Measurements from ENCODE around the gene CFAP299. TPM values are rescaled to one million over a fixed set of nuclear protein-coding genes. Genes with fewer than 3 reads are reported as not detected.

The CFAP299 gene
- total RNA-seq, 1 donor: 12.7 TPM

DNA sequence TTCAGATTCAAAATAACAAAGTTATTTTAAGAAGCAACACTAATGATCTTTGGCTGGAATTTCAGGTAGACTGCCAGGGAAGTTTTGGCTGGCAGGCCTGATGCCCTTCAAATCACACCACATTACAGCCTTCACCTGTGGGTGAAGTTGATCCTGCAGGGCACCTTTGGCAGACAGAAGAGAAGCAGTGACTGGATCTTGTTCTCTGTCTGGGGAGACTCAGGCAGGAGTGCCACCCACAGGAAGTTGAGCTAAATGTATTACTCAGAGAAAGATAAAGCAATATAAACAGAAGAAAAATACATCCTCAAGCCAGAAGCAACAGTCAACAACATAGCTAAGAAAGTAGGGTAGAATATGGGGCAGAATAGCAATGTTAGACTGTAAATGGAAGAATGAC lies 12.8 kb upstream of the CFAP299 start:
- DNase-seq (ENCODE audit: low read depth): peak; percentile 70
- TF ChIP-seq, protein P1, sequence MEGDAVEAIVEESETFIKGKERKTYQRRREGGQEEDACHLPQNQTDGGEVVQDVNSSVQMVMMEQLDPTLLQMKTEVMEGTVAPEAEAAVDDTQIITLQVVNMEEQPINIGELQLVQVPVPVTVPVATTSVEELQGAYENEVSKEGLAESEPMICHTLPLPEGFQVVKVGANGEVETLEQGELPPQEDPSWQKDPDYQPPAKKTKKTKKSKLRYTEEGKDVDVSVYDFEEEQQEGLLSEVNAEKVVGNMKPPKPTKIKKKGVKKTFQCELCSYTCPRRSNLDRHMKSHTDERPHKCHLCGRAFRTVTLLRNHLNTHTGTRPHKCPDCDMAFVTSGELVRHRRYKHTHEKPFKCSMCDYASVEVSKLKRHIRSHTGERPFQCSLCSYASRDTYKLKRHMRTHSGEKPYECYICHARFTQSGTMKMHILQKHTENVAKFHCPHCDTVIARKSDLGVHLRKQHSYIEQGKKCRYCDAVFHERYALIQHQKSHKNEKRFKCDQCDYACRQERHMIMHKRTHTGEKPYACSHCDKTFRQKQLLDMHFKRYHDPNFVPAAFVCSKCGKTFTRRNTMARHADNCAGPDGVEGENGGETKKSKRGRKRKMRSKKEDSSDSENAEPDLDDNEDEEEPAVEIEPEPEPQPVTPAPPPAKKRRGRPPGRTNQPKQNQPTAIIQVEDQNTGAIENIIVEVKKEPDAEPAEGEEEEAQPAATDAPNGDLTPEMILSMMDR (IDR thresholded peaks at IDR 0.05; ENCODE audit: insufficient read depth, low read length): peak; percentile 42
- no peak overlapping the region for H3K4me3 ChIP-seq (ENCODE audit: low read depth, low read length)

DNA sequence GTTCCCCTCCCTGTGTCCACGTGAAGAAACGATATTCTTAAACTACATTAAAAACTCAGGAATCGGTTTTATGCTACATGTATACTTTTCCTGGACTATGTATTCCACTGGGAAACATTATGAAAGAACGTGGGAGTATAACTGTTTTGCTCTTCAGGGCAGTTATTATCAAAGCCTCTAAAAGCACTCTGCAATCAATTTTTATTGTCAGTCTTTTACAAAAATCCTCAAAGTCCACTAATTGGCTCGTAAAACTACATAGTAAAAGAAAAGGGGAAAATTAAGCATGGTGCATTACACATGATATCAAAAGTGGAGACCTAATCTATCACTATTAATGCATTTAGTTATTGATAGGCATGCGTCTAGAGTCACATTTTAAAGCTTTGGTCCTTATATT lies 11.4 kb upstream of the CFAP299 start:
- no peak for DNase-seq (ENCODE audit: low read depth)
- TF ChIP-seq, protein P1 (IDR thresholded peaks at IDR 0.05; ENCODE audit: insufficient read depth, low read length): no peak

DNA sequence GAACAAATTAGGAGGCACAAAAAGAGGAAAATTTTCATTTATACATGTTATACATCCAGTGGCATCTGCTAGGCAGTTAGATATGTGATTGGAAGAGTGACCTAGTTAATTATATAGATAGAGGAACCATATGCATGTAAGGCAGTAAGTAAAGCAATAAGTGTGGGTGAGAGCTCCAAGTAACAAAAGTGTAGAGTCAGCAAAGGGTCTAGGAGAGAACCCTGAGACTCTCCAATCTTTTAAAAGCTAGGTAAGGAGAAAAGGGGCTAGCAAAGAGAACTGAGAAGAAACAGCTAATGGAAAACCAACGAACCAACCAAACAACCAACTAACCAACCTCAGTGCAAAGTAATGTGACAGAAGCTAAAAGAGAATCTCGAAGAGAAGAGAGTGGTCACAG lies 3.8 kb upstream of the CFAP299 start:
- no peak overlapping the region for H3K4me3 ChIP-seq (ENCODE audit: low read depth, low read length)
- DNase-seq (ENCODE audit: low read depth): no peak
- TF ChIP-seq, protein P1 (IDR thresholded peaks at IDR 0.05; ENCODE audit: insufficient read depth, low read length): no peak

More for the DNA sequence above, 11.4 kb upstream of the CFAP299 start:
- H3K4me3 ChIP-seq (ENCODE audit: low read depth, low read length): no peak overlapping the region

DNA sequence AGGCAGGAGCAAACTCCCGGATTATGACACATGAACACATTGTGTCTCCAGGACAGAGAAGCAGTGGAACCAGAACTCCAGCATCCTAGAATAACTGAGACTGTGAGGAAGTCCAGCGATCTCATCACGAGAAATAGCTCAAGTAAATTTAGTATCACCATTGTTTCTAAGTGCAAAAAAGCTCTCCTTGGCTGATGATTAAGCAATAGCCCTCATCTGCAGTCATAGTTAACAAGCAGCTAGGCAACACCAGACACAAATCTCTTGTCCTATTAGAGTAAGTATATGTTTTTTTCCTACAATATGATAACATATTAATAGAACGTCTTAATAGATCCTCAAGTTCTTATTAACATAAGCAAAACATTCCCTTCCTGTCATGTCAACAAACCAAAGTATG lies 2.4 kb upstream of the CFAP299 start:
- DNase-seq (ENCODE audit: low read depth): peak; percentile 67
- H3K4me3 ChIP-seq (ENCODE audit: low read depth, low read length): no peak overlapping the region
- TF ChIP-seq, protein P1 (IDR thresholded peaks at IDR 0.05; ENCODE audit: insufficient read depth, low read length): no peak

DNA sequence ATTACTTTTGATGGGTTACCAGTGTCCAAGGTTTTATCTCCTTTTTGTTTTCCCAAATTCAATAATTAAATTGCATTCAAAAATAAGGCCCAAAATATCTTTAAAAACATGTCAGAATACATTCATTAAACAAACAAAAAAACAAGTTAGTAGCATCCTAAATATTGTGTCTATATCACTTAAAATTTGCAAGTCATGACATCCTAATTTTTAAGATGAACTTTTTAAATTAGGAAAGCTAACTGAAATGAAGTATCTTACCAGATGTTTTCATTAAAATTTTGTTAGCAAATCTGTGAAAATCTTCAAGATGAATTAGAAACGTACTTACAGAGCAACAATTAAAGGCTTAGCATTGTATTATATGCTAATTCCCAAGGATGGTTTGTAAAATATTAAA lies 962 bp upstream of the CFAP299 start:
- DNase-seq (ENCODE audit: low read depth): no peak
- H3K4me3 ChIP-seq (ENCODE audit: low read depth, low read length): no peak overlapping the region
- TF ChIP-seq, protein P1 (IDR thresholded peaks at IDR 0.05; ENCODE audit: insufficient read depth, low read length): no peak

DNA sequence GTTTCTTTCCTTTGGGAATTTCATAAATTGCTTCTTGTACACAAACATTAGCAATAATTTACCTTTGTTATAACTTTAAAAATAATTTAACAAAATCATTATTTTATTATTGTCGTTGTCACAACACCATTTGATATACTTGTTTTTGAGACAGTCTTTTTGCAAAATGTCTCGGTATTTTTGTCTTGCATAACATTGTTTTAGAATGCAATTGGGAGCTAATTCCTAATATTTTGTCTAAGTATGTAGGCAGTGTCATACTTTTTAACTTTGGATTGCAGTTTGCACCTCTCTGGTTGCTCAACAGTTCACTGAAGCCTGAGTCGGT lies 340 bp upstream of the CFAP299 start:
- TF ChIP-seq, protein P1 (IDR thresholded peaks at IDR 0.05; ENCODE audit: insufficient read depth, low read length): no peak
- no peak for DNase-seq (ENCODE audit: low read depth)
- peak overlapping the region; percentile 85 for H3K4me3 ChIP-seq (ENCODE audit: low read depth, low read length)

DNA sequence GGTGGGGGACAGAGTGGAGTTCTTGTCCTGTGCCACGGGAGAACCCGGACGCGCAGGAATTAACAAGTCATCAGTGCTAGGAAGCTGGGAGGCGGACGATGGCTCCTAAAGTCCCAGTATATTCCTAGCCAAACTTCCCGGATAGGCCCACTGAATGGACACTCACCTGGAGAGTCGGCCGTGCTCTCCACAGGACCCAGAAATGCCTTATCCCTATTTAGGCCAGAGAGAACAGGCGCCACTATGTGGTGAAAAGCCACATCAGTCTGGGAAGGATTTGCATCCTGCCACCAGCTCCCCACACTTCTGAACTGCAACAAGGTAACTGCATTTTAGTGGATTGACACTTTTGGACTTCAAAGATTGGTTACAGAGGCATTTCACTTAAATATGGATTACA lies 1.1 kb downstream of the CFAP299 start:
- H3K4me3 ChIP-seq (ENCODE audit: low read depth, low read length): peak overlapping the region; percentile 85
- TF ChIP-seq, protein P1 (IDR thresholded peaks at IDR 0.05; ENCODE audit: insufficient read depth, low read length): peak; percentile 64
- DNase-seq (ENCODE audit: low read depth): peak; percentile 62
